ENCODE results near the gene SETD7. TPM values are rescaled to one million over a fixed set of nuclear protein-coding genes. Genes with fewer than 3 reads are reported as not detected.

The SETD7 gene
- total and polyA plus RNA-seq, 2 experiments from 2014 or later: 1.1 to 4.2 TPM

DNA sequence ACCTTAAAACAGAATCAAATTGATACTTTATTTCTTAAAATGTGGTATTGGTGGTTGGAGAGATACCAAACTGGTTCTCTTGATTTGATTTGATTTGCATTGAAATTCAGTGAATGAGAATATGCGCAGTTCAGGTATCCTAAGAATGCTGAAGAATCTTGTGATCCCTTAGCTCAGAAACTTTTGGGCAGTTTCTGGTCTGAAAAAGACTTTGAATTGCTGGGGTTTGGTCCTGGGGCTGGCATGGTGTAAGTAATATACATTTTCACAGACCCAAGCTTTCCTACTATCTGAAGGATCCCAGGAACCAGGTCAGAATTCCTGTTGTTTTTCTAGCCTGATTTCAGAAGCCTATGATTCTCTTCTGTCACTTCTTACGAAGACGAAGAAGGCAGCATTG lies 95.5 kb downstream of the SETD7 start:
- peak overlapping the region; percentile 97 for H3K27ac ChIP-seq (ENCODE audit: low read depth)
- H3K4me2 ChIP-seq: peak overlapping the region; percentile 39; the same call in 1 of the 2 replicates
- TF ChIP-seq, protein P1, sequence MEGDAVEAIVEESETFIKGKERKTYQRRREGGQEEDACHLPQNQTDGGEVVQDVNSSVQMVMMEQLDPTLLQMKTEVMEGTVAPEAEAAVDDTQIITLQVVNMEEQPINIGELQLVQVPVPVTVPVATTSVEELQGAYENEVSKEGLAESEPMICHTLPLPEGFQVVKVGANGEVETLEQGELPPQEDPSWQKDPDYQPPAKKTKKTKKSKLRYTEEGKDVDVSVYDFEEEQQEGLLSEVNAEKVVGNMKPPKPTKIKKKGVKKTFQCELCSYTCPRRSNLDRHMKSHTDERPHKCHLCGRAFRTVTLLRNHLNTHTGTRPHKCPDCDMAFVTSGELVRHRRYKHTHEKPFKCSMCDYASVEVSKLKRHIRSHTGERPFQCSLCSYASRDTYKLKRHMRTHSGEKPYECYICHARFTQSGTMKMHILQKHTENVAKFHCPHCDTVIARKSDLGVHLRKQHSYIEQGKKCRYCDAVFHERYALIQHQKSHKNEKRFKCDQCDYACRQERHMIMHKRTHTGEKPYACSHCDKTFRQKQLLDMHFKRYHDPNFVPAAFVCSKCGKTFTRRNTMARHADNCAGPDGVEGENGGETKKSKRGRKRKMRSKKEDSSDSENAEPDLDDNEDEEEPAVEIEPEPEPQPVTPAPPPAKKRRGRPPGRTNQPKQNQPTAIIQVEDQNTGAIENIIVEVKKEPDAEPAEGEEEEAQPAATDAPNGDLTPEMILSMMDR (conservative IDR thresholded peaks at IDR 0.05; ENCODE audit: low read depth in 2 of 2): no peak
- TF ChIP-seq POLR2AphosphoS5 (IDR thresholded peaks at IDR 0.05; ENCODE audit: low read depth) (no peak), CREB1 (CRISPR knock-in tag; IDR thresholded peaks at IDR 0.05; ENCODE audit: low read depth) (no peak), ZNF331 (CRISPR knock-in tag; IDR thresholded peaks at IDR 0.05; ENCODE audit: low read depth) (no peak), JUNB (IDR thresholded peaks at IDR 0.05; ENCODE audit: unreplicated experiment) (no peak), NANOG (IDR thresholded peaks at IDR 0.05; ENCODE audit: borderline replicate concordance) (no peak), STAT1 (IDR thresholded peaks at IDR 0.05; ENCODE audit: unreplicated experiment) (no peak), ZNF114 (CRISPR knock-in tag; IDR thresholded peaks at IDR 0.05) (no peak), EZH2 (IDR thresholded peaks at IDR 0.05; ENCODE audit: low read depth, unreplicated experiment) (no peak)
- TF ChIP-seq, protein P2, sequence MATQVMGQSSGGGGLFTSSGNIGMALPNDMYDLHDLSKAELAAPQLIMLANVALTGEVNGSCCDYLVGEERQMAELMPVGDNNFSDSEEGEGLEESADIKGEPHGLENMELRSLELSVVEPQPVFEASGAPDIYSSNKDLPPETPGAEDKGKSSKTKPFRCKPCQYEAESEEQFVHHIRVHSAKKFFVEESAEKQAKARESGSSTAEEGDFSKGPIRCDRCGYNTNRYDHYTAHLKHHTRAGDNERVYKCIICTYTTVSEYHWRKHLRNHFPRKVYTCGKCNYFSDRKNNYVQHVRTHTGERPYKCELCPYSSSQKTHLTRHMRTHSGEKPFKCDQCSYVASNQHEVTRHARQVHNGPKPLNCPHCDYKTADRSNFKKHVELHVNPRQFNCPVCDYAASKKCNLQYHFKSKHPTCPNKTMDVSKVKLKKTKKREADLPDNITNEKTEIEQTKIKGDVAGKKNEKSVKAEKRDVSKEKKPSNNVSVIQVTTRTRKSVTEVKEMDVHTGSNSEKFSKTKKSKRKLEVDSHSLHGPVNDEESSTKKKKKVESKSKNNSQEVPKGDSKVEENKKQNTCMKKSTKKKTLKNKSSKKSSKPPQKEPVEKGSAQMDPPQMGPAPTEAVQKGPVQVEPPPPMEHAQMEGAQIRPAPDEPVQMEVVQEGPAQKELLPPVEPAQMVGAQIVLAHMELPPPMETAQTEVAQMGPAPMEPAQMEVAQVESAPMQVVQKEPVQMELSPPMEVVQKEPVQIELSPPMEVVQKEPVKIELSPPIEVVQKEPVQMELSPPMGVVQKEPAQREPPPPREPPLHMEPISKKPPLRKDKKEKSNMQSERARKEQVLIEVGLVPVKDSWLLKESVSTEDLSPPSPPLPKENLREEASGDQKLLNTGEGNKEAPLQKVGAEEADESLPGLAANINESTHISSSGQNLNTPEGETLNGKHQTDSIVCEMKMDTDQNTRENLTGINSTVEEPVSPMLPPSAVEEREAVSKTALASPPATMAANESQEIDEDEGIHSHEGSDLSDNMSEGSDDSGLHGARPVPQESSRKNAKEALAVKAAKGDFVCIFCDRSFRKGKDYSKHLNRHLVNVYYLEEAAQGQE (IDR thresholded peaks at IDR 0.05; ENCODE audit: unreplicated experiment): no peak
- TF ChIP-seq, protein P3, sequence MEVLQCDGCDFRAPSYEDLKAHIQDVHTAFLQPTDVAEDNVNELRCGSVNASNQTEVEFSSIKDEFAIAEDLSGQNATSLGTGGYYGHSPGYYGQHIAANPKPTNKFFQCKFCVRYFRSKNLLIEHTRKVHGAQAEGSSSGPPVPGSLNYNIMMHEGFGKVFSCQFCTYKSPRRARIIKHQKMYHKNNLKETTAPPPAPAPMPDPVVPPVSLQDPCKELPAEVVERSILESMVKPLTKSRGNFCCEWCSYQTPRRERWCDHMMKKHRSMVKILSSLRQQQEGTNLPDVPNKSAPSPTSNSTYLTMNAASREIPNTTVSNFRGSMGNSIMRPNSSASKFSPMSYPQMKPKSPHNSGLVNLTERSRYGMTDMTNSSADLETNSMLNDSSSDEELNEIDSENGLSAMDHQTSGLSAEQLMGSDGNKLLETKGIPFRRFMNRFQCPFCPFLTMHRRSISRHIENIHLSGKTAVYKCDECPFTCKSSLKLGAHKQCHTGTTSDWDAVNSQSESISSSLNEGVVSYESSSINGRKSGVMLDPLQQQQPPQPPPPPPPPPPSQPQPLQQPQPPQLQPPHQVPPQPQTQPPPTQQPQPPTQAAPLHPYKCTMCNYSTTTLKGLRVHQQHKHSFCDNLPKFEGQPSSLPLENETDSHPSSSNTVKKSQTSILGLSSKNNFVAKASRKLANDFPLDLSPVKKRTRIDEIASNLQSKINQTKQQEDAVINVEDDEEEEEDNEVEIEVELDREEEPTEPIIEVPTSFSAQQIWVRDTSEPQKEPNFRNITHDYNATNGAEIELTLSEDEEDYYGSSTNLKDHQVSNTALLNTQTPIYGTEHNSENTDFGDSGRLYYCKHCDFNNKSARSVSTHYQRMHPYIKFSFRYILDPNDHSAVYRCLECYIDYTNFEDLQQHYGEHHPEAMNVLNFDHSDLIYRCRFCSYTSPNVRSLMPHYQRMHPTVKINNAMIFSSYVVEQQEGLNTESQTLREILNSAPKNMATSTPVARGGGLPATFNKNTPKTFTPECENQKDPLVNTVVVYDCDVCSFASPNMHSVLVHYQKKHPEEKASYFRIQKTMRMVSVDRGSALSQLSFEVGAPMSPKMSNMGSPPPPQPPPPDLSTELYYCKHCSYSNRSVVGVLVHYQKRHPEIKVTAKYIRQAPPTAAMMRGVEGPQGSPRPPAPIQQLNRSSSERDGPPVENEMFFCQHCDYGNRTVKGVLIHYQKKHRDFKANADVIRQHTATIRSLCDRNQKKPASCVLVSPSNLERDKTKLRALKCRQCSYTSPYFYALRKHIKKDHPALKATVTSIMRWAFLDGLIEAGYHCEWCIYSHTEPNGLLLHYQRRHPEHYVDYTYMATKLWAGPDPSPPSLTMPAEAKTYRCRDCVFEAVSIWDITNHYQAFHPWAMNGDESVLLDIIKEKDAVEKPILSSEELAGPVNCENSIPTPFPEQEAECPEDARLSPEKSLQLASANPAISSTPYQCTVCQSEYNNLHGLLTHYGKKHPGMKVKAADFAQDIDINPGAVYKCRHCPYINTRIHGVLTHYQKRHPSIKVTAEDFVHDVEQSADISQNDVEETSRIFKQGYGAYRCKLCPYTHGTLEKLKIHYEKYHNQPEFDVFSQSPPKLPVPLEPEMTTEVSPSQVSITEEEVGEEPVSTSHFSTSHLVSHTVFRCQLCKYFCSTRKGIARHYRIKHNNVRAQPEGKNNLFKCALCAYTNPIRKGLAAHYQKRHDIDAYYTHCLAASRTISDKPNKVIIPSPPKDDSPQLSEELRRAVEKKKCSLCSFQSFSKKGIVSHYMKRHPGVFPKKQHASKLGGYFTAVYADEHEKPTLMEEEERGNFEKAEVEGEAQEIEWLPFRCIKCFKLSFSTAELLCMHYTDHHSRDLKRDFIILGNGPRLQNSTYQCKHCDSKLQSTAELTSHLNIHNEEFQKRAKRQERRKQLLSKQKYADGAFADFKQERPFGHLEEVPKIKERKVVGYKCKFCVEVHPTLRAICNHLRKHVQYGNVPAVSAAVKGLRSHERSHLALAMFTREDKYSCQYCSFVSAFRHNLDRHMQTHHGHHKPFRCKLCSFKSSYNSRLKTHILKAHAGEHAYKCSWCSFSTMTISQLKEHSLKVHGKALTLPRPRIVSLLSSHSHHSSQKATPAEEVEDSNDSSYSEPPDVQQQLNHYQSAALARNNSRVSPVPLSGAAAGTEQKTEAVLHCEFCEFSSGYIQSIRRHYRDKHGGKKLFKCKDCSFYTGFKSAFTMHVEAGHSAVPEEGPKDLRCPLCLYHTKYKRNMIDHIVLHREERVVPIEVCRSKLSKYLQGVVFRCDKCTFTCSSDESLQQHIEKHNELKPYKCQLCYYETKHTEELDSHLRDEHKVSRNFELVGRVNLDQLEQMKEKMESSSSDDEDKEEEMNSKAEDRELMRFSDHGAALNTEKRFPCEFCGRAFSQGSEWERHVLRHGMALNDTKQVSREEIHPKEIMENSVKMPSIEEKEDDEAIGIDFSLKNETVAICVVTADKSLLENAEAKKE (CRISPR knock-in tag; IDR thresholded peaks at IDR 0.05): no peak
- peaks cover 90% of the 10 kb centered on the region for H3K79me2 ChIP-seq (replicated peaks; ENCODE audit: insufficient read depth)
- Mint-ChIP-seq H3K36me3 (ENCODE audit: low read depth) (peaks cover 11% of the 10 kb centered on the region; the same call in 2 of the 3 replicates), H3K27me3 (ENCODE audit: insufficient read depth, low read depth, poor library complexity) (no peaks in the 10 kb centered on the region), H3K4me1 (peaks cover 56% of the 10 kb centered on the region), H3K27ac (peak overlapping the region; percentile 94), H3K9me3 (peaks cover 6% of the 10 kb centered on the region; the same call in 1 of the 3 replicates), H3K4me3 (peak overlapping the region; percentile 53)
- peak overlapping the region; percentile 11 for H3K4me3 ChIP-seq
- DNase-seq (ENCODE audit: low spot score): peak; percentile 84
- H3K27me3 ChIP-seq (ENCODE audit: insufficient read depth): no peaks in the 10 kb centered on the region
- H3K9me2 ChIP-seq (ENCODE audit: insufficient read depth): no peaks in the 10 kb centered on the region
- H3K4me1 ChIP-seq (ENCODE audit: insufficient read depth): peaks cover 33% of the 10 kb centered on the region
- H4K20me1 ChIP-seq (replicated peaks; ENCODE audit: insufficient read depth): no peaks in the 10 kb centered on the region; the same call in 1 of the 2 replicates
- no peak overlapping the region for H2AFZ ChIP-seq
- H3K36me3 ChIP-seq (ENCODE audit: insufficient read depth): no peaks in the 10 kb centered on the region
- H3F3A ChIP-seq (replicated peaks; ENCODE audit: low read depth): no peaks in the 10 kb centered on the region
- ATAC-seq: peak; percentile 66
